WI38 (cell line): ENCODE measurements around the gene GRPEL1.

Source experiments
- H3K4me3 ChIP-seq: 2 replicates; pipeline ENCODE4 v1.5.1; 2011; ENCODE audit warnings: low read depth, mild to moderate bottlenecking, control low read depth, low read length
- CTCF ChIP-seq: IDR thresholded peaks from 2 replicates; pipeline ENCODE4 v1.5.1; 2012; ENCODE audit warnings: low read depth, mild to moderate bottlenecking, control low read depth, low read length

GRPEL1 gene

GRCh38 chr4:7077371-7077770, 9.5 kb upstream of the GRPEL1 start:
- H3K4me3 ChIP-seq = no peak overlapping the region
- TF ChIP-seq CTCF = no peak

- TF ChIP-seq CTCF = no peak
- H3K4me3 ChIP-seq = no peak overlapping the region
Observed at GRCh38 chr4:7076696-7077082, 8.8 kb upstream of the GRPEL1 start.

- TF ChIP-seq CTCF = no peak
- H3K4me3 ChIP-seq = no peak overlapping the region
Observed at GRCh38 chr4:7075962-7076695, 8.3 kb upstream of the GRPEL1 start.

- H3K4me3 ChIP-seq = no peak overlapping the region
- TF ChIP-seq CTCF = no peak
Observed at GRCh38 chr4:7074426-7074825, 6.6 kb upstream of the GRPEL1 start.

GRCh38 chr4:7073526-7074390, 5.9 kb upstream of the GRPEL1 start:
- no peak overlapping the region for H3K4me3 ChIP-seq
- TF ChIP-seq CTCF = no peak

- H3K4me3 ChIP-seq = no peak overlapping the region
- no peak for TF ChIP-seq CTCF
Observed at GRCh38 chr4:7073059-7073458, 5.2 kb upstream of the GRPEL1 start.
